IPS DF 6.9 (cell line): ENCODE measurements around the gene PRKCE.
"Not testable (repeated sequence)": the region's sequence is repeated elsewhere in the genome, so short reads cannot be mapped to it uniquely, and the experiment has no call there.

Experiments used
- DNase-seq: peaks from one replicate; pipeline ENCODE4 v3.0.0-alpha.2; 2013; ENCODE audit warnings: low read depth, low spot score
- H3K27ac ChIP-seq: one replicate; pipeline ENCODE4 v1.5.1; 2013; ENCODE audit warnings: low read length, control low read depth
- H3K27me3 ChIP-seq: 2 replicates; pipeline ENCODE4 v1.6.1; 2013; ENCODE audit warnings: mild to moderate bottlenecking, low read length; ENCODE audit not compliant: control insufficient read depth, insufficient read depth
- H3K36me3 ChIP-seq: 2 replicates; pipeline ENCODE4 v1.6.1; 2013; ENCODE audit warnings: low read length; ENCODE audit not compliant: control insufficient read depth, insufficient read depth
- H3K4me1 ChIP-seq: 2 replicates; pipeline ENCODE4 v1.6.1; 2013; ENCODE audit warnings: low read length; ENCODE audit not compliant: control insufficient read depth, insufficient read depth
- H3K4me3 ChIP-seq: 2 replicates; pipeline ENCODE4 v1.5.1; 2013; ENCODE audit warnings: mild to moderate bottlenecking, low read length
- H3K9me3 ChIP-seq: 2 replicates; pipeline ENCODE4 v1.6.1; 2013; ENCODE audit warnings: low read length, inconsistent platforms; ENCODE audit not compliant: control insufficient read depth, insufficient read depth
- WGBS: extraction: QIAGEN DNeasy Blood & Tissue Kit; methylation state at CpG from one replicate; pipeline ENCODE4 v1.1.7; 2013; ENCODE audit warnings: mixed read lengths, missing lambda C conversion rate; ENCODE audit not compliant: insufficient read length, insufficient coverage; 5-methylcytosine and 5-hydroxymethylcytosine counted together

The PRKCE gene

GRCh38 chr2:45683292-45683691, 31.8 kb downstream of the PRKCE start:
- H3K27me3 ChIP-seq: no peaks in the 10 kb centered on the region
- H3K27ac ChIP-seq: no peak overlapping the region
- no peak overlapping the region for H3K4me3 ChIP-seq
- H3K36me3 ChIP-seq: no peaks in the 10 kb centered on the region
- no CpG with 5 or more reads among the region's 3 CpGs for WGBS
- DNase-seq: no peak
- peaks cover 1% of the 10 kb centered on the region; the same call in 1 of the 2 replicates for H3K4me1 ChIP-seq
- no peaks in the 10 kb centered on the region for H3K9me3 ChIP-seq

GRCh38 chr2:45684756-45685155, 33.3 kb downstream of the PRKCE start:
- Histone ChIP-seq H3K27ac (no peak overlapping the region), H3K36me3 (no peaks in the 10 kb centered on the region), H3K4me1 (peaks cover 1% of the 10 kb centered on the region; the same call in 1 of the 2 replicates), H3K27me3 (no peaks in the 10 kb centered on the region), H3K9me3 (no peaks in the 10 kb centered on the region), H3K4me3 (no peak overlapping the region)
- WGBS: no CpG with 5 or more reads among the region's 6 CpGs
- DNase-seq: no peak

GRCh38 chr2:45685260-45685659, 33.8 kb downstream of the PRKCE start:
- Histone ChIP-seq H3K9me3 (no peaks in the 10 kb centered on the region), H3K4me3 (no peak overlapping the region), H3K27ac (no peak overlapping the region), H3K36me3 (no peaks in the 10 kb centered on the region), H3K4me1 (peaks cover 1% of the 10 kb centered on the region; the same call in 1 of the 2 replicates), H3K27me3 (no peaks in the 10 kb centered on the region)
- WGBS: no CpG with 5 or more reads among the region's 3 CpGs
- no peak for DNase-seq

GRCh38 chr2:45687964-45688363, 36.5 kb downstream of the PRKCE start:
- H3K36me3 ChIP-seq: no peaks in the 10 kb centered on the region
- H3K9me3 ChIP-seq: no peaks in the 10 kb centered on the region; the same call in 1 of the 2 replicates
- no peak overlapping the region for H3K4me3 ChIP-seq
- DNase-seq: no peak
- no peak overlapping the region for H3K27ac ChIP-seq
- no peaks in the 10 kb centered on the region for H3K27me3 ChIP-seq
- H3K4me1 ChIP-seq: peaks cover 1% of the 10 kb centered on the region; the same call in 1 of the 2 replicates
- WGBS: no CpG with 5 or more reads among the region's 1 CpG

- no CpG with 5 or more reads among the region's 4 CpGs for WGBS
- H3K4me1 ChIP-seq: peaks cover 1% of the 10 kb centered on the region; the same call in 1 of the 2 replicates
- no peak overlapping the region for H3K27ac ChIP-seq
- no peak overlapping the region for H3K4me3 ChIP-seq
- no peaks in the 10 kb centered on the region for H3K27me3 ChIP-seq
- H3K36me3 ChIP-seq: no peaks in the 10 kb centered on the region
- H3K9me3 ChIP-seq: no peaks in the 10 kb centered on the region; the same call in 1 of the 2 replicates
- DNase-seq: no peak
Observed at GRCh38 chr2:45688479-45689298, 37.2 kb downstream of the PRKCE start.

- no peak overlapping the region for H3K4me3 ChIP-seq
- no peak for DNase-seq
- H3K4me1 ChIP-seq: no peaks in the 10 kb centered on the region
- H3K36me3 ChIP-seq: no peaks in the 10 kb centered on the region
- H3K9me3 ChIP-seq: no peaks in the 10 kb centered on the region; the same call in 1 of the 2 replicates
- H3K27ac ChIP-seq: no peak overlapping the region
- no CpG with 5 or more reads among the region's 2 CpGs for WGBS
- no peaks in the 10 kb centered on the region for H3K27me3 ChIP-seq
Observed at GRCh38 chr2:45690231-45690630, 38.8 kb downstream of the PRKCE start.

GRCh38 chr2:45691171-45691999, 39.9 kb downstream of the PRKCE start:
- H3K27ac ChIP-seq: no peak overlapping the region
- no peak for DNase-seq
- WGBS: no CpG with 5 or more reads among the region's 12 CpGs

GRCh38 chr2:45692566-45692965, 41.1 kb downstream of the PRKCE start:
- H3K4me1 ChIP-seq: no peaks in the 10 kb centered on the region; the same call in 1 of the 2 replicates
- H3K27ac ChIP-seq: no peak overlapping the region
- H3K4me3 ChIP-seq: no peak overlapping the region
- H3K9me3 ChIP-seq: no peaks in the 10 kb centered on the region; the same call in 1 of the 2 replicates
- no CpG with 5 or more reads among the region's 4 CpGs for WGBS
- H3K27me3 ChIP-seq: no peaks in the 10 kb centered on the region
- no peak for DNase-seq
- no peaks in the 10 kb centered on the region for H3K36me3 ChIP-seq

More at GRCh38 chr2:45691171-45691999, 39.9 kb downstream of the PRKCE start:
- no peaks in the 10 kb centered on the region for H3K36me3 ChIP-seq
- no peaks in the 10 kb centered on the region; the same call in 1 of the 2 replicates for H3K9me3 ChIP-seq
- H3K4me3 ChIP-seq: no peak overlapping the region
- no peaks in the 10 kb centered on the region for H3K4me1 ChIP-seq
- H3K27me3 ChIP-seq: no peaks in the 10 kb centered on the region

GRCh38 chr2:45695480-45696007, 44.1 kb downstream of the PRKCE start:
- H3K4me1 ChIP-seq, H3K4me3 ChIP-seq, H3K36me3 ChIP-seq, DNase-seq, H3K9me3 ChIP-seq, H3K27me3 ChIP-seq, H3K27ac ChIP-seq: not testable (repeated sequence)
- no CpG with 5 or more reads among the region's 7 CpGs for WGBS

- no peaks in the 10 kb centered on the region for H3K36me3 ChIP-seq
- DNase-seq: no peak
- no peak overlapping the region for H3K27ac ChIP-seq
- no CpG with 5 or more reads among the region's 1 CpG for WGBS
- H3K4me1 ChIP-seq: no peaks in the 10 kb centered on the region; the same call in 1 of the 2 replicates
- H3K9me3 ChIP-seq: no peaks in the 10 kb centered on the region; the same call in 1 of the 2 replicates
- no peak overlapping the region for H3K4me3 ChIP-seq
- H3K27me3 ChIP-seq: no peaks in the 10 kb centered on the region
Observed at GRCh38 chr2:45696708-45697107, 45.2 kb downstream of the PRKCE start.
